H9 (cell line): ENCODE results near the gene IFFO2. TPM values are rescaled to one million over a fixed set of nuclear protein-coding genes. Genes with fewer than 3 reads are reported as not detected.

Source experiments
- DNase-seq: peaks from one replicate; pipeline ENCODE4 v3.0.0-alpha.2; 2017
- H2AFZ ChIP-seq: one replicate; pipeline ENCODE4 v1.6.1; 2013; ENCODE audit warnings: mild to moderate bottlenecking, low read length, control low read depth, moderate library complexity
- H2AK5ac ChIP-seq: 2 replicates; pipeline ENCODE4 v1.6.1; 2013; ENCODE audit warnings: low read length, control low read depth, mixed read lengths; ENCODE audit not compliant: insufficient read length
- H2BK120ac ChIP-seq: one replicate; pipeline ENCODE4 v1.6.1; 2013; ENCODE audit warnings: low read depth, mild to moderate bottlenecking, low read length, control low read depth, inconsistent platforms; ENCODE audit not compliant: poor library complexity, severe bottlenecking
- H2BK12ac ChIP-seq: 2 replicates; pipeline ENCODE4 v1.6.1; 2013; ENCODE audit warnings: low read length, control low read depth, mixed read lengths, low read depth; ENCODE audit not compliant: insufficient read length
- H2BK15ac ChIP-seq: 2 replicates; pipeline ENCODE4 v1.6.1; 2013; ENCODE audit warnings: low read depth, low read length, control low read depth
- H2BK20ac ChIP-seq: one replicate; pipeline ENCODE4 v1.6.1; 2013; ENCODE audit warnings: low read depth, mild to moderate bottlenecking, low read length, control low read depth, inconsistent platforms; ENCODE audit not compliant: poor library complexity, severe bottlenecking
- H2BK5ac ChIP-seq: 2 replicates; pipeline ENCODE4 v1.6.1; 2013; ENCODE audit warnings: low read length, control low read depth, mixed read lengths; ENCODE audit not compliant: insufficient read length
- H3K14ac ChIP-seq: 2 replicates; pipeline ENCODE4 v1.6.1; 2013; ENCODE audit warnings: low read length, control low read depth; ENCODE audit not compliant: insufficient read depth
- H3K18ac ChIP-seq: 2 replicates; pipeline ENCODE4 v1.6.1; 2013; ENCODE audit warnings: low read depth, mild to moderate bottlenecking, mixed read lengths, low read length, control low read depth; ENCODE audit not compliant: insufficient read length
- H3K23ac ChIP-seq: 2 replicates; pipeline ENCODE4 v1.6.1; 2013; ENCODE audit warnings: low read length, control low read depth, mixed read lengths, low read depth; ENCODE audit not compliant: insufficient read length
- H3K23me2 ChIP-seq: 2 replicates; pipeline ENCODE4 v1.6.1; 2013; ENCODE audit warnings: low read depth, mild to moderate bottlenecking, mixed read lengths, low read length, control low read depth; ENCODE audit not compliant: insufficient read length, poor library complexity, severe bottlenecking
- H3K27ac ChIP-seq: 2 replicates; pipeline ENCODE4 v1.5.1; 2013; ENCODE audit warnings: low read length, control low read depth, mixed read lengths, low read depth; ENCODE audit not compliant: insufficient read length
- H3K27me3 ChIP-seq: 2 replicates; pipeline ENCODE4 v1.6.1; 2013; ENCODE audit warnings: low read length, control low read depth, inconsistent platforms; ENCODE audit not compliant: insufficient read depth
- H3K4ac ChIP-seq: 2 replicates; pipeline ENCODE4 v1.6.1; 2013; ENCODE audit warnings: low read depth, mild to moderate bottlenecking, control low read depth, inconsistent platforms, low read length, moderate library complexity
- H3K4me1 ChIP-seq: 2 replicates; pipeline ENCODE4 v1.6.1; 2013; ENCODE audit warnings: low read length, control low read depth, inconsistent platforms; ENCODE audit not compliant: insufficient read depth
- H3K4me2 ChIP-seq: 2 replicates; pipeline ENCODE4 v1.6.1; 2013; ENCODE audit warnings: low read length, control low read depth, mixed read lengths; ENCODE audit not compliant: insufficient read length, insufficient read depth
- H3K56ac ChIP-seq: 2 replicates; pipeline ENCODE4 v1.6.1; 2013; ENCODE audit warnings: low read depth, mild to moderate bottlenecking, mixed read lengths, low read length, control low read depth; ENCODE audit not compliant: insufficient read length
- H3K79me1 ChIP-seq: 2 replicates; pipeline ENCODE4 v1.6.1; 2013; ENCODE audit warnings: low read depth, mild to moderate bottlenecking, moderate library complexity, low read length, control low read depth, inconsistent platforms; ENCODE audit not compliant: insufficient read depth, poor library complexity, severe bottlenecking
- H3K79me2 ChIP-seq: 2 replicates; pipeline ENCODE4 v1.6.1; 2013; ENCODE audit warnings: low read length, control low read depth, inconsistent platforms; ENCODE audit not compliant: insufficient read depth
- H3K9ac ChIP-seq: 2 replicates; pipeline ENCODE4 v1.6.1; 2013; ENCODE audit warnings: low read length, control low read depth, mixed read lengths; ENCODE audit not compliant: insufficient read length; ENCODE audit errors: extremely low read depth
- H3K9me3 ChIP-seq: one replicate; pipeline ENCODE4 v1.6.1; 2013; ENCODE audit warnings: low read depth, low read length, inconsistent platforms; ENCODE audit not compliant: control insufficient read depth
- H3T11ph ChIP-seq: one replicate; pipeline ENCODE4 v1.6.1; 2013; ENCODE audit warnings: mild to moderate bottlenecking, low read length, control low read depth, inconsistent platforms
- H4K20me1 ChIP-seq: one replicate; pipeline ENCODE4 v1.6.1; 2013; ENCODE audit not compliant: control insufficient read depth, insufficient read length, insufficient read depth
- H4K5ac ChIP-seq: 2 replicates; pipeline ENCODE4 v1.6.1; 2013; ENCODE audit warnings: low read depth, mild to moderate bottlenecking, mixed read lengths, low read length, control low read depth; ENCODE audit not compliant: insufficient read length
- H4K8ac ChIP-seq: replicated peaks from 2 replicates; pipeline ENCODE4 v1.6.1; 2013; ENCODE audit warnings: low read length, control low read depth, mixed read lengths, low read depth; ENCODE audit not compliant: insufficient read length
- H4K91ac ChIP-seq: 2 replicates; pipeline ENCODE4 v1.6.1; 2013; ENCODE audit warnings: low read depth, mild to moderate bottlenecking, moderate library complexity, mixed read lengths, low read length, control low read depth; ENCODE audit not compliant: insufficient read length
- H3K27ac Mint-ChIP-seq, 3 experiments: 2 replicates in 2 of 3; 3 replicates in 1 of 3; pipeline ENCODE4 v1.8.0; 2020 to 2021; ENCODE audit warnings: mixed read lengths in 3 of 3, mild to moderate bottlenecking in 1 of 3, moderate library complexity in 1 of 3
- H3K27me3 Mint-ChIP-seq: 2 replicates; pipeline ENCODE4 v1.8.0; 2021; ENCODE audit warnings: low read depth, mild to moderate bottlenecking, moderate library complexity, mixed read lengths
- H3K36me3 Mint-ChIP-seq, 3 experiments: 2 replicates in 2 of 3; 3 replicates in 1 of 3; pipeline ENCODE4 v1.8.0; 2020 to 2021; ENCODE audit warnings: low read depth in 3 of 3, mixed read lengths in 3 of 3; ENCODE audit not compliant: insufficient read depth in 1 of 3
- H3K4me1 Mint-ChIP-seq, 2 experiments: 2 replicates each; pipeline ENCODE4 v1.8.0; 2020; ENCODE audit warnings: mixed read lengths in 2 of 2
- H3K4me3 Mint-ChIP-seq, 2 experiments: 2 replicates in 1 of 2; 3 replicates in 1 of 2; pipeline ENCODE4 v1.8.0; 2020 to 2021; ENCODE audit warnings: mild to moderate bottlenecking in 2 of 2, mixed read lengths in 2 of 2, moderate library complexity in 1 of 2
- H3K9me3 Mint-ChIP-seq, 2 experiments: 2 replicates in 1 of 2; 3 replicates in 1 of 2; pipeline ENCODE4 v1.8.0; 2020; ENCODE audit warnings: mild to moderate bottlenecking in 2 of 2, mixed read lengths in 2 of 2, moderate library complexity in 1 of 2
- WGBS: extraction: QIAGEN DNeasy Blood & Tissue Kit; methylation state at CpG from one replicate; pipeline ENCODE4 v1.1.7; 2013; ENCODE audit warnings: missing lambda C conversion rate, low lambda C conversion rate, mixed read lengths; ENCODE audit not compliant: insufficient read length; ENCODE audit errors: extremely low coverage; 5-methylcytosine and 5-hydroxymethylcytosine counted together
- total RNA-seq: library from RNA; stranded (reverse); gene quantifications from 2 replicates; pipeline ENCODE4 v1.2.1, GENCODE V29; 2021
- TF ChIP-seq, protein P1 (sequence below): fragments of 200-600 bp; sonication (generic); conservative IDR thresholded peaks from 3 replicates; pipeline ENCODE4 v1.8.0; 2021; ENCODE audit warnings: antibody characterized with exemption, mild to moderate bottlenecking

The IFFO2 gene
- total RNA-seq, 1 experiment from 2014 or later: 3.6 TPM

GRCh38 chr1:18920931-18921330 lies 35.5 kb downstream of the IFFO2 start:
- no peak overlapping the region for H3K9ac ChIP-seq
- no CpG with 5 or more reads among the region's 7 CpGs for WGBS
- no peak overlapping the region for H3K18ac ChIP-seq
- no peaks in the 10 kb centered on the region for H3K79me1 ChIP-seq
- no peak overlapping the region for H2AFZ ChIP-seq
- H2BK120ac ChIP-seq: no peak overlapping the region
- TF ChIP-seq, protein P1, sequence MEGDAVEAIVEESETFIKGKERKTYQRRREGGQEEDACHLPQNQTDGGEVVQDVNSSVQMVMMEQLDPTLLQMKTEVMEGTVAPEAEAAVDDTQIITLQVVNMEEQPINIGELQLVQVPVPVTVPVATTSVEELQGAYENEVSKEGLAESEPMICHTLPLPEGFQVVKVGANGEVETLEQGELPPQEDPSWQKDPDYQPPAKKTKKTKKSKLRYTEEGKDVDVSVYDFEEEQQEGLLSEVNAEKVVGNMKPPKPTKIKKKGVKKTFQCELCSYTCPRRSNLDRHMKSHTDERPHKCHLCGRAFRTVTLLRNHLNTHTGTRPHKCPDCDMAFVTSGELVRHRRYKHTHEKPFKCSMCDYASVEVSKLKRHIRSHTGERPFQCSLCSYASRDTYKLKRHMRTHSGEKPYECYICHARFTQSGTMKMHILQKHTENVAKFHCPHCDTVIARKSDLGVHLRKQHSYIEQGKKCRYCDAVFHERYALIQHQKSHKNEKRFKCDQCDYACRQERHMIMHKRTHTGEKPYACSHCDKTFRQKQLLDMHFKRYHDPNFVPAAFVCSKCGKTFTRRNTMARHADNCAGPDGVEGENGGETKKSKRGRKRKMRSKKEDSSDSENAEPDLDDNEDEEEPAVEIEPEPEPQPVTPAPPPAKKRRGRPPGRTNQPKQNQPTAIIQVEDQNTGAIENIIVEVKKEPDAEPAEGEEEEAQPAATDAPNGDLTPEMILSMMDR: no peak
- H2BK12ac ChIP-seq: no peak overlapping the region
- Mint-ChIP-seq H3K27me3 (no peaks in the 10 kb centered on the region), H3K27ac (no peak overlapping the region), H3K4me1 (peaks cover 13 to 23% of the 10 kb centered on the region in 2 experiments), H3K4me3 (no peak overlapping the region), H3K36me3 (peaks cover 0 to 5% (median 2%) of the 10 kb centered on the region in 3 experiments; a peak in 4 of 7 replicates), H3K9me3 (peaks cover 2 to 4% of the 10 kb centered on the region in 2 experiments; a peak in 3 of 5 replicates)
- H2BK5ac ChIP-seq: no peak overlapping the region
- H3K27ac ChIP-seq: no peak overlapping the region
- no peak overlapping the region for H3K56ac ChIP-seq
- no peak overlapping the region for H3K23ac ChIP-seq
- no peaks in the 10 kb centered on the region for H3K4me1 ChIP-seq
- H2BK15ac ChIP-seq: no peak overlapping the region
- no peak overlapping the region for H4K91ac ChIP-seq
- H2BK20ac ChIP-seq: no peak overlapping the region
- no peaks in the 10 kb centered on the region for H3K23me2 ChIP-seq
- H3K4me2 ChIP-seq: no peak overlapping the region
- no peak for DNase-seq
- no peaks in the 10 kb centered on the region for H4K20me1 ChIP-seq
- H3K4ac ChIP-seq: no peak overlapping the region
- no peak overlapping the region for H4K5ac ChIP-seq
- H2AK5ac ChIP-seq: no peak overlapping the region
- H3K79me2 ChIP-seq: no peaks in the 10 kb centered on the region
- H3K9me3 ChIP-seq: no peaks in the 10 kb centered on the region
- no peak overlapping the region; the same call in 1 of the 2 replicates for H3K14ac ChIP-seq
- no peak overlapping the region for H3T11ph ChIP-seq
- H3K27me3 ChIP-seq: no peaks in the 10 kb centered on the region
- H4K8ac ChIP-seq: no peak overlapping the region
